Endothelial cell of umbilical vein (primary cell): Measurements from ENCODE around the gene IGSF9B. TPM values are rescaled to one million over a fixed set of nuclear protein-coding genes. Genes with fewer than 3 reads are reported as not detected.

Source experiments
- BruUV-seq: library from RNA; stranded (reverse); fragments of 400-500 nt; replicated peaks from 2 replicates; lab custom pipeline; 2021; lab: Mats Ljungman, UMichigan
- CTCF ChIA-PET: fragments of 300-600, 350-600 bp; sonication (Branson Sonifier 250); formaldehyde crosslinking; loops from one replicate; lab custom pipeline; 2021; ENCODE audit warnings: antibody characterized with exemption, inconsistent platforms; lab: Charles Lee
- POLR2A ChIA-PET: fragments of 300-600, 350-600 bp; sonication (Branson Sonifier 250); formaldehyde crosslinking; loops from one replicate; lab custom pipeline; 2021; ENCODE audit warnings: antibody characterized with exemption, inconsistent platforms; lab: Charles Lee
- DNase-seq: peaks from one replicate; pipeline ENCODE4 v3.0.0-alpha.2; 2011; ENCODE audit warnings: low read depth, low spot score
- FAIRE-seq: peaks from 2 replicates; lab custom pipeline; 2011; peaks lifted over from hg19 to GRCh38; lab: Jason Lieb, UNC
- H2AFZ ChIP-seq: 2 replicates; pipeline ENCODE4 v1.6.0; 2012; ENCODE audit warnings: low read depth, low read length, control low read depth, inconsistent platforms
- H3K27ac ChIP-seq: 2 replicates; pipeline ENCODE4 v1.5.1; 2011; ENCODE audit warnings: low read depth, mild to moderate bottlenecking, control low read depth, low read length, moderate library complexity; ENCODE audit not compliant: insufficient read depth
- H3K27me3 ChIP-seq, 2 experiments: 2 replicates each; pipeline versions ENCODE4 v1.6.0 to v1.6.1; 2011; ENCODE audit warnings: low read length in 2 of 2, mixed read lengths in 1 of 2; ENCODE audit not compliant: control insufficient read depth in 2 of 2, insufficient read depth in 2 of 2
- H3K36me3 ChIP-seq, 2 experiments: 2 replicates in 1 of 2; 3 replicates in 1 of 2; pipeline ENCODE4 v1.5.1; 2011; ENCODE audit warnings: low read length in 2 of 2, mild to moderate bottlenecking in 1 of 2, moderate library complexity in 1 of 2; ENCODE audit not compliant: control insufficient read depth in 2 of 2, insufficient read depth in 2 of 2; ENCODE audit errors: extremely low read depth in 1 of 2
- H3K4me1 ChIP-seq: 3 replicates; pipeline ENCODE4 v1.5.1; 2011; ENCODE audit warnings: mild to moderate bottlenecking, low read length; ENCODE audit not compliant: control insufficient read depth, insufficient read depth; ENCODE audit errors: extremely low read depth
- H3K4me2 ChIP-seq: 2 replicates; pipeline ENCODE4 v1.6.1; 2011; ENCODE audit warnings: low read length, control low read depth, mixed read lengths; ENCODE audit not compliant: insufficient read depth
- H3K4me3 ChIP-seq, 3 experiments: fragments of 200-600 bp in 1 of 3; sonication (generic), shearing (Covaris generic) in 1 of 3; replicated peaks in 1 of 3; 2 replicates each; pipeline ENCODE4 v1.5.1; 2011 to 2016; ENCODE audit warnings: control low read depth in 3 of 3, low read length in 3 of 3, mild to moderate bottlenecking in 2 of 3, inconsistent platforms in 1 of 3, low read depth in 1 of 3, moderate library complexity in 1 of 3; ENCODE audit not compliant: insufficient read depth in 1 of 3
- H3K79me2 ChIP-seq: 2 replicates; pipeline ENCODE4 v1.6.0; 2012; ENCODE audit warnings: low read length, inconsistent platforms; ENCODE audit not compliant: control insufficient read depth, insufficient read depth
- H3K9ac ChIP-seq: replicated peaks from 2 replicates; pipeline ENCODE3; 2011; ENCODE audit warnings: low read length, control low read depth; ENCODE audit not compliant: insufficient read depth; ENCODE audit errors: extremely low read depth
- H3K9me1 ChIP-seq: replicated peaks from 3 replicates; pipeline ENCODE4 v1.6.0; 2011; ENCODE audit warnings: mild to moderate bottlenecking, low read length; ENCODE audit not compliant: control insufficient read depth, insufficient read depth; ENCODE audit errors: extremely low read depth
- H3K9me3 ChIP-seq: replicated peaks from 2 replicates; pipeline ENCODE4 v1.5.1; 2012; ENCODE audit warnings: low read length, inconsistent platforms; ENCODE audit not compliant: control insufficient read depth, insufficient read depth
- H4K20me1 ChIP-seq: replicated peaks from 2 replicates; pipeline ENCODE3; 2011; ENCODE audit warnings: mild to moderate bottlenecking, low read length; ENCODE audit not compliant: control insufficient read depth, insufficient read depth; ENCODE audit errors: extremely low read depth
- EZH2 ChIP-seq: IDR thresholded peaks from 2 replicates; pipeline ENCODE4 v1.6.1; 2012; ENCODE audit warnings: borderline replicate concordance, low read depth, mild to moderate bottlenecking, moderate library complexity, low read length, inconsistent platforms; ENCODE audit not compliant: severe bottlenecking
- FOS ChIP-seq: IDR thresholded peaks from 2 replicates; pipeline ENCODE4 v1.6.1; 2011; ENCODE audit warnings: mild to moderate bottlenecking, low read length, moderate library complexity, borderline replicate concordance; ENCODE audit not compliant: insufficient read depth
- GATA2 ChIP-seq: IDR thresholded peaks from 2 replicates; pipeline ENCODE4 v1.7.0; 2011; ENCODE audit warnings: low read depth, mild to moderate bottlenecking, moderate library complexity, mixed read lengths, low read length; ENCODE audit not compliant: insufficient read length, insufficient read depth
- JUN ChIP-seq: IDR thresholded peaks from 2 replicates; pipeline ENCODE4 v1.6.1; 2011; ENCODE audit warnings: borderline replicate concordance, low read depth; ENCODE audit not compliant: insufficient read length, insufficient read depth
- MYC ChIP-seq: IDR thresholded peaks from one replicate; pipeline ENCODE4 v1.6.1; 2011; ENCODE audit warnings: mild to moderate bottlenecking, low read depth, low read length
- POLR2A ChIP-seq: IDR thresholded peaks from 2 replicates; pipeline ENCODE4 v1.6.1; 2012; ENCODE audit warnings: low read depth, mild to moderate bottlenecking, control low read depth, low read length
- POLR2AphosphoS5 ChIP-seq: IDR thresholded peaks from 2 replicates; pipeline ENCODE4 v1.6.1; 2012; ENCODE audit warnings: low read depth, mild to moderate bottlenecking, control low read depth, low read length, moderate library complexity; ENCODE audit not compliant: insufficient read depth
- dilution Hi-C: fragments of 300-500 bp; cut with MboI; formaldehyde crosslinking; loops from one replicate; pipeline ENCODE4 v1.15.0; 2019; ENCODE audit warnings: low sequenced_read_pairs; ENCODE audit not compliant: extremely low pct_ligation_motif_present
- intact Hi-C: fragments of 100-400 bp; cut with micrococcal nuclease; formaldehyde crosslinking; loops from one replicate; pipeline ENCODE4 v1.10.0; 2022
- polyA plus RNA-seq, 4 experiments: library from polyadenylated mRNA; depleted of rRNA in 3 of 4; stranded (reverse) in 3 of 4; unstranded in 1 of 4; fragments of >200 nt; gene quantifications; 2 replicates each; pipeline versions ENCODE4 v1.2.1 to v1.2.3, GENCODE V29; 2011 to 2012; ENCODE audit warnings: missing spikeins in 1 of 4
- total RNA-seq: library from RNA; stranded (reverse); gene quantifications from 2 replicates; pipeline ENCODE4 v1.2.3, GENCODE V29; 2021
- TF ChIP-seq, protein P1 (sequence below): IDR thresholded peaks from 2 replicates; pipeline ENCODE4 v1.6.1; 2011; ENCODE audit not compliant: insufficient read depth, insufficient read length
- TF ChIP-seq, protein P2 (sequence below), 2 donors: IDR thresholded peaks; 1 replicate in 1 of 2; 2 replicates in 1 of 2; pipeline ENCODE4 v1.5.1; 2011; ENCODE audit warnings: low read length in 2 of 2, mild to moderate bottlenecking in 2 of 2, moderate library complexity in 2 of 2, control low read depth in 1 of 2, inconsistent platforms in 1 of 2, low read depth in 1 of 2; ENCODE audit not compliant: insufficient read depth in 1 of 2; ENCODE audit errors: extremely low read depth in 1 of 2

IGSF9B gene
- total and polyA plus RNA-seq, 2 donors (not counting 3 experiments of a cell fraction or from before 2014, with no cell fraction given) = 0.15 to 0.18 TPM

DNA sequence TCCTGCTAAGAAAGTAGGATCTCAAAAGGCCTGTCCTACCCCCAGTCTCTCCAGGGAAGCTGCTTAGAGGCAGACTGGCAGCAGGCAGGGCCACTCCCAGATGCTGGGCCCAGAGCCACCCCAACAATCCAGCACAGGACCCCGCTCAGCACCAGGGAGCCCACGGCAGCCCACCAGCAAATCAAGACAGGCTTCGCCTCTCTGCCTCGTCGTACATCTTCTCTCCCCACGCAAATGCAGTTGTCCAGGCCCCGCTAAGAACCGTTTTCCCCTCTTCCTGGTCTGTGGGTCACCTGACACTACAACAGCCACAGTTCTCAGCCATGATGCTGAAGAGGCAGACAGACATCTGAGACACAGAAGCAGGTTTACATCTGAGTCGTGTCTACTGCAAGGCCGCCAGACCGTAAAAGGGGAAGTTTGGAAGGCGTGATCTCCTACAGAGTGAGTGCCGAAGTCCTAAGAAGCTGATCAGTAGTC, 51.1 kb downstream of the IGSF9B start:
- TF ChIP-seq EZH2 (no peak), POLR2A (no peak), FOS (no peak), POLR2AphosphoS5 (no peak), MYC (no peak), GATA2 (no peak)
- TF ChIP-seq, protein P1, sequence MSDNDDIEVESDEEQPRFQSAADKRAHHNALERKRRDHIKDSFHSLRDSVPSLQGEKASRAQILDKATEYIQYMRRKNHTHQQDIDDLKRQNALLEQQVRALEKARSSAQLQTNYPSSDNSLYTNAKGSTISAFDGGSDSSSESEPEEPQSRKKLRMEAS = no peak
- H3K79me2 ChIP-seq = no peaks in the 10 kb centered on the region
- BruUV-seq = no TSS peak
- ChIA-PET POLR2A (no interaction called here), CTCF (no interaction called here)
- no peaks in the 10 kb centered on the region for H3K9me3 ChIP-seq
- H2AFZ ChIP-seq = no peak overlapping the region
- DNase-seq (no peak), FAIRE-seq (no peak)
- no peak overlapping the region for H3K27ac ChIP-seq
- H3K9ac ChIP-seq = no peak overlapping the region
- H3K4me2 ChIP-seq = no peak overlapping the region
- H3K4me1 ChIP-seq = no peaks in the 10 kb centered on the region
- no peaks in the 10 kb centered on the region for H3K36me3 ChIP-seq
- no peaks in the 10 kb centered on the region for H3K9me1 ChIP-seq
- no peaks in the 10 kb centered on the region for H4K20me1 ChIP-seq
- dilution Hi-C loops (no loop called here), intact Hi-C loops (no loop called here)
- no peaks in the 10 kb centered on the region for H3K27me3 ChIP-seq
- no peak overlapping the region for H3K4me3 ChIP-seq

DNA sequence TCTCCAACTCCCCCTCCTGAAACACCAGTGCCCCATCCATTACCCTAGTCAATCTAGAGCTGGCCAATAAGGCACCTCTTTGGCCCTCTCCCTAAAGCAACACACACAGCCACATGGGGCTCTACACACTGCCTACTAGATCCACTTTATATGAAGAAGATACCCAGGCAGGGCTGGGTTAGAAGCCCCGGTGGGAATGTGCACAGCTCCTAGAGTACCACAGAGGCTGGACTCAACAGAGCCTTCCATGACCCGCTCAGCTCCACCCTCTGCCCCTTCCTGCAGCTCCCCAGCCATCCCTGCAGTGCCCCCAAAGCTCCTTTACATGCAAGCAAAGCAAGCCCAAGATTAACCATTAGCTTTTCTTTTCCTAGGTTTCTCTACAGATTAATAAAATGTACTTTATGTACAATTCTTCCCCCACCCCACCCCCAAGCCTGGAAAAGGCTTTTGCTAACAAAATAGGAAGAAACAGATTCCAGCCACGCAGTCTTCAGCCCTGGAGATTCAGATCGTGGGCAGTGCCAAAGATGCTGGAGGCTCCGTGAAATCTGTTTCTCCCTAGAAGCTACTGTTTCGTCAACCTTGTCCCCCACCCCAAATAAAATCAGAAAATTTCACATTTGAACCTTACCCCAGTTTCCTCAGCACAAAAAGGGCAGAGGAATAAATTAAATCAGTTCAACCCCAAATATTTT, 51.8 kb downstream of the IGSF9B start:
- H3K4me2 ChIP-seq = no peak overlapping the region
- intact Hi-C loops = no loop called here
- DNase-seq (no peak), FAIRE-seq (no peak)
- no peaks in the 10 kb centered on the region for H3K9me3 ChIP-seq
- no peaks in the 10 kb centered on the region for H3K9me1 ChIP-seq
- no peak overlapping the region for H3K27ac ChIP-seq
- no peak overlapping the region for H3K9ac ChIP-seq
- dilution Hi-C loops = no loop called here
- H3K79me2 ChIP-seq = no peaks in the 10 kb centered on the region
- no peaks in the 10 kb centered on the region for H3K27me3 ChIP-seq
- no peaks in the 10 kb centered on the region for H3K4me1 ChIP-seq
- H2AFZ ChIP-seq = no peak overlapping the region
- H3K36me3 ChIP-seq = no peaks in the 10 kb centered on the region
- ChIA-PET POLR2A (no interaction called here), CTCF (no interaction called here)
- no peak overlapping the region for H3K4me3 ChIP-seq
- H4K20me1 ChIP-seq = no peaks in the 10 kb centered on the region
- BruUV-seq = no TSS peak
- TF ChIP-seq FOS = no peak
- TF ChIP-seq EZH2 = no peak
- TF ChIP-seq POLR2A = no peak
- TF ChIP-seq, protein P2, sequence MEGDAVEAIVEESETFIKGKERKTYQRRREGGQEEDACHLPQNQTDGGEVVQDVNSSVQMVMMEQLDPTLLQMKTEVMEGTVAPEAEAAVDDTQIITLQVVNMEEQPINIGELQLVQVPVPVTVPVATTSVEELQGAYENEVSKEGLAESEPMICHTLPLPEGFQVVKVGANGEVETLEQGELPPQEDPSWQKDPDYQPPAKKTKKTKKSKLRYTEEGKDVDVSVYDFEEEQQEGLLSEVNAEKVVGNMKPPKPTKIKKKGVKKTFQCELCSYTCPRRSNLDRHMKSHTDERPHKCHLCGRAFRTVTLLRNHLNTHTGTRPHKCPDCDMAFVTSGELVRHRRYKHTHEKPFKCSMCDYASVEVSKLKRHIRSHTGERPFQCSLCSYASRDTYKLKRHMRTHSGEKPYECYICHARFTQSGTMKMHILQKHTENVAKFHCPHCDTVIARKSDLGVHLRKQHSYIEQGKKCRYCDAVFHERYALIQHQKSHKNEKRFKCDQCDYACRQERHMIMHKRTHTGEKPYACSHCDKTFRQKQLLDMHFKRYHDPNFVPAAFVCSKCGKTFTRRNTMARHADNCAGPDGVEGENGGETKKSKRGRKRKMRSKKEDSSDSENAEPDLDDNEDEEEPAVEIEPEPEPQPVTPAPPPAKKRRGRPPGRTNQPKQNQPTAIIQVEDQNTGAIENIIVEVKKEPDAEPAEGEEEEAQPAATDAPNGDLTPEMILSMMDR (IDR thresholded peaks at IDR 0.05; ENCODE audit: extremely low read depth in 1 of 2, insufficient read depth in 1 of 2, low read depth in 1 of 2, low read length in 2 of 2) = no peak
- no peak for TF ChIP-seq GATA2
- TF ChIP-seq POLR2AphosphoS5 = no peak
- no peak for TF ChIP-seq JUN
- TF ChIP-seq, protein P1 = no peak
